Measurements from ENCODE around the gene ACACB. TPM values are rescaled to one million over a fixed set of nuclear protein-coding genes. Genes with fewer than 3 reads are reported as not detected.

ACACB gene
- total RNA-seq, 6 experiments from 2014 or later = 107 to 237 (median 187) TPM

DNA sequence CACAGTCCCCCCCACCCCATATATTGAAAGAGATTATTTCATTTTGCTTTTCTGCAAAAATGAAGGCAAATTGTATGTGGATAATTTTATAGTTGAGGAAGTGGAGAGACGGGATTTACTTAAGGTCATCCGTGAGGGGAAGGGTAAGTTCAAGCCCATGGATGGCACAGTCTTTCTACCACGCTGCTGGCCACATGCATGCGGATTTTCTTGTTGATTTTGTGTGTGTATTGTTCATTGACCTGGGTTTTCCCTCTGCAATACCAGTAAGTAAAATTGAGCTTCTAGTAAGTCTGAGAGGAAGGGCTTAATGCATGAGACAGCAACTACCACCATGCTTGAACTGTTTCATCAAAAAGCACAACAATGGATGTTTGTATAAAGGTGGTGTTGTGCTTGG, 35.1 kb downstream of the ACACB start:
- Histone ChIP-seq H3K9me3 (no peaks in the 10 kb centered on the region), H3K27ac (peak overlapping the region in 1 of 3 donors; percentile 11), H3K4me3 (no peak overlapping the region), H3K27me3 (no peaks in the 10 kb centered on the region), H3K4me1 (peaks cover 0 to 92% (median 31%) of the 10 kb centered on the region in 4 donors), H3K36me3 (no peaks in the 10 kb centered on the region)
- 24% methylated on average over 4 of the region's 4 CpGs for WGBS (ENCODE audit: insufficient coverage, low coverage, low lambda C conversion rate, missing lambda C conversion rate)
- peak in 2 of 4 donors; percentile 17 to 34 for ATAC-seq
- intact Hi-C loops (cut with DNase I) = no loop called here
- TF ChIP-seq POLR2A (IDR thresholded peaks at IDR 0.05) = no peak
- TF ChIP-seq, protein P1, sequence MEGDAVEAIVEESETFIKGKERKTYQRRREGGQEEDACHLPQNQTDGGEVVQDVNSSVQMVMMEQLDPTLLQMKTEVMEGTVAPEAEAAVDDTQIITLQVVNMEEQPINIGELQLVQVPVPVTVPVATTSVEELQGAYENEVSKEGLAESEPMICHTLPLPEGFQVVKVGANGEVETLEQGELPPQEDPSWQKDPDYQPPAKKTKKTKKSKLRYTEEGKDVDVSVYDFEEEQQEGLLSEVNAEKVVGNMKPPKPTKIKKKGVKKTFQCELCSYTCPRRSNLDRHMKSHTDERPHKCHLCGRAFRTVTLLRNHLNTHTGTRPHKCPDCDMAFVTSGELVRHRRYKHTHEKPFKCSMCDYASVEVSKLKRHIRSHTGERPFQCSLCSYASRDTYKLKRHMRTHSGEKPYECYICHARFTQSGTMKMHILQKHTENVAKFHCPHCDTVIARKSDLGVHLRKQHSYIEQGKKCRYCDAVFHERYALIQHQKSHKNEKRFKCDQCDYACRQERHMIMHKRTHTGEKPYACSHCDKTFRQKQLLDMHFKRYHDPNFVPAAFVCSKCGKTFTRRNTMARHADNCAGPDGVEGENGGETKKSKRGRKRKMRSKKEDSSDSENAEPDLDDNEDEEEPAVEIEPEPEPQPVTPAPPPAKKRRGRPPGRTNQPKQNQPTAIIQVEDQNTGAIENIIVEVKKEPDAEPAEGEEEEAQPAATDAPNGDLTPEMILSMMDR (IDR thresholded peaks at IDR 0.05) = no peak
- DNase-seq = no peak

DNA sequence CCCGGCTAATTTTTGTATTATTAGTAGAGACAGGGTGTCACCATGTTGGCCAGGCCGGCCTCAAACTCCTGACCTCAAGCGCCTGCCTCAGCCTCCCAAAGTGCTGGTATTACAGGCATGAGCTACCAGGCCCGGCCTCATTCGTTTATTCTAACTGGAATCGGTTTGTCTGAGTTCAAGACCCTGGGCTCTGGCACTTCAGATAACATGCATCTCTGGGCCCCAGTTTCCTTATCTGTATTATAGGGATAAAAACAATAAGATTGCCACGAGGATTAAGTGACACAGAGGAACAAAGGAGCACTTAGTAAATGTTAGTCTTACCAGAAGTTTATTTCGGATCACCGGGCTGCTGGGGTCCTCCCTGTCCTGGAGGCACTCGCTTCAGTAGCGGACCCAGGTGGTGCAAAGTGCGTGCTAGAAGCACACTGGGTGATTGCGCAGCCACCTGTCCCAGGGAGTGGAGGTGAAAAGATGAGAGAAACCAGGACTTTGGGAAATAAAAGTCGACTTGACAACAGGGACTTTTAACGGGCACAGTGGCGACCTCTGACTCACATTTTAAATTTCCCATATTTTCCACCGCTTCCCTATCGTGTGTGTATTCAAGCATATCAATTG, 37.5 kb downstream of the ACACB start:
- WGBS (ENCODE audit: insufficient coverage, low coverage, low lambda C conversion rate, missing lambda C conversion rate) = 19% methylated on average over 18 of the region's 18 CpGs

DNA sequence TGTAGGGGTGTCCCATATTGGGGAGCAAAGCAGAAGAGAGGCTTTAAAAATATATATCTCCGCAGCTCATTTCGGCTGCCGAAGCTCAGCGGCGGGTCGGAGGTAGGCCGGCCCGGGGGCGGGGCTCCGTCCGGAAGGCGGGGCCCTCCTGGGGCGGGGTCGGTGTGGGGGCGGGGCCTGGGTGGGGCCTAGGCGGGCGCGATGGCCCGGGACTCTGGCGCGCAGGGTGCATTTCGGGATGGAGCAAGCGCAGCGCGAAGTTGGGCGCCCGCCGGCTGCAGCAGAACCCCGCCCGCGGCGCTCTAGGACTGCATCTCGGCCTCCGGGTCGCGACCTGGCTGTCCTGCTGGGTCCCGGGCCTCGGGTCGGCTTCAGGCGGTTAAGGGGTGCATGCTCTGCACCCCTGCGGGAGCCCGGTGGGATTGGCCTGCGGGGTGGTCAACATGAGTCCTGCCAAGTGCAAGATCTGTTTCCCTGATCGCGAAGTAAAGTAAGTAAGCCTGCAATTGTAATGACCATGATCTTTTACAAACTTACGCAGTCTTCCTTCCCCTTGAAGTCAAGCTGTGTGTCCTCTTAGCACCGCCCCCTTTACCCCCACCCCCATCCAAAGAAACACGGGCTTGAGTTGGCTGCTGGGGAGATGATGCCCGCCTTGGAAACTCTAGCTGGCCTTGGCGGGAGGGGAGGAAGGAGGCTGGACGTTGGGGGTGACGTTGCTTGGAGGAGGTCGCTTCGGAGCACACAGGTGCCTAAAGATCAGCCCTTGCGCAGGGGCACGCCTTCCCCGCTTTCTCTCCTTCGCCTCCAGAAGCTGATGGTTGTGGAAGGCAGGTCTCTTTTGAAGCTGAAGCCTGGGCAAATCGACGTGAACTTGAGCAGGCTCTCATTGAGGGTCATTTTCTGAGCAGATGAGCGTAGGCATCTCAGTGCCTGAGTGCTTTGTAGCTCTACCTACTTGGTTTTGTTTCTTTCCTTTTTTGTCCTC, 38.4 kb downstream of the ACACB start:
- no peaks in the 10 kb centered on the region for H3K27me3 ChIP-seq
- 16% methylated on average over 28 of the region's 61 CpGs for WGBS (ENCODE audit: insufficient coverage, low coverage, low lambda C conversion rate, missing lambda C conversion rate)
- H3K27ac ChIP-seq = peak overlapping the region; percentile 50 to 75 (median 58)
- peaks cover 0 to 91% (median 27%) of the 10 kb centered on the region in 4 donors for H3K4me1 ChIP-seq
- peak; percentile 90 to 96 (median 94) for ATAC-seq
- intact Hi-C loops (cut with DNase I) = no loop called here
- H3K4me3 ChIP-seq = peak overlapping the region; percentile 50 to 58 (median 52)
- peak; percentile 49 for TF ChIP-seq POLR2A (IDR thresholded peaks at IDR 0.05)
- TF ChIP-seq, protein P1 (IDR thresholded peaks at IDR 0.05) = peak in 1 of 4 donors; percentile 8
- peak; percentile 89 to 91 (median 91) for DNase-seq
- H3K36me3 ChIP-seq = peaks cover 0 to 1% (median 0%) of the 10 kb centered on the region in 4 donors
- H3K9me3 ChIP-seq = no peaks in the 10 kb centered on the region

More for the DNA sequence above, 37.5 kb downstream of the ACACB start:
- Histone ChIP-seq H3K9me3 (no peaks in the 10 kb centered on the region), H3K27me3 (no peaks in the 10 kb centered on the region), H3K4me3 (peak overlapping the region; percentile 50 to 58 (median 52)), H3K36me3 (peaks cover 0 to 1% (median 0%) of the 10 kb centered on the region in 4 donors), H3K27ac (peak overlapping the region; percentile 50 to 75 (median 58)), H3K4me1 (peaks cover 0 to 92% (median 26%) of the 10 kb centered on the region in 4 donors)
- intact Hi-C loops (cut with DNase I) = no loop called here
- no peak for TF ChIP-seq POLR2A (IDR thresholded peaks at IDR 0.05)
- TF ChIP-seq, protein P1 (IDR thresholded peaks at IDR 0.05) = no peak
- DNase-seq = peak; percentile 55 to 77 (median 73)
- ATAC-seq = peak; percentile 52 to 65 (median 60)

DNA sequence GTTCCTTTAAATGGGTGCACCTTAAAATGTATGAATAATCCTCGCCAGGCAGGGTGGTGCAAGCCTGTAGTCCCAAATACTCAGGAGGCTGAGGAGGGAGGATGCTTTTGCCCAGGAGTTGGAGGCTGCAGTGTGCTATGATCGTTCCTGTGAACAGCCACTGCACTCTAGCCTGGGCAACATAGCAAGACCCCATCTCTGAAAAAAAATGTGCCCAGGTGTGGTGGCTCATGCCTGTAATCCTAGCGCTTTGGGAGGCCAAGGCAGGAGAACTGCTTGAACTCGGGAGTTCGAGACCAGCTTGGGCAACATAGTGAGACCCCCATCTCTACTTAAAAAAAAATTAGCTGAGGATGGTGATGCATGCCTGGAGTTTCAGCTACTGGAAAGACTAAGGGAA, 39.6 kb downstream of the ACACB start:
- DNase-seq = no peak
- WGBS (ENCODE audit: insufficient coverage, low coverage, low lambda C conversion rate, missing lambda C conversion rate) = 91% methylated on average over 5 of the region's 5 CpGs
- peaks cover 0 to 91% (median 26%) of the 10 kb centered on the region in 4 donors for H3K4me1 ChIP-seq
- H3K36me3 ChIP-seq = peaks cover 0 to 1% (median 0%) of the 10 kb centered on the region in 4 donors
- H3K4me3 ChIP-seq = no peak overlapping the region
- no peak for ATAC-seq
- H3K27me3 ChIP-seq = no peaks in the 10 kb centered on the region
- no peak overlapping the region for H3K27ac ChIP-seq
- intact Hi-C loops (cut with DNase I) = no loop called here
- H3K9me3 ChIP-seq = no peaks in the 10 kb centered on the region
- TF ChIP-seq POLR2A (IDR thresholded peaks at IDR 0.05) = no peak
- TF ChIP-seq, protein P1 (IDR thresholded peaks at IDR 0.05) = no peak
